A549 (cell line): Measurements from ENCODE around the gene TRPM5. TPM values are rescaled to one million over a fixed set of nuclear protein-coding genes. Genes with fewer than 3 reads are reported as not detected.

ENCODE experiments used
- ATAC-seq, 2 experiments: fragments of 200-7000 bp in 1 of 2; fragments of >200 bp in 1 of 2; cut with Nextera tagmentation in 1 of 2; cut with Tn5 transposase in 1 of 2; 3 replicates each; pipeline versions ENCODE4 v1.8.0 to v1.9.1; 2018 to 2020; ENCODE audit warnings: mild to moderate bottlenecking in 1 of 2, moderate library complexity in 1 of 2
- CTCF ChIA-PET: fragments of 300-600 bp; sonication (Branson Sonifier 250); formaldehyde crosslinking; extraction: SDS; loops from one replicate; lab custom pipeline; 2021; ENCODE audit warnings: antibody characterized with exemption, inconsistent platforms; lab: Yijun Ruan, JAX
- POLR2A ChIA-PET: fragments of 350-600 bp; formaldehyde crosslinking; extraction: SDS; loops from one replicate; lab custom pipeline; 2021; ENCODE audit warnings: antibody characterized with exemption, inconsistent platforms; lab: Yijun Ruan, JAX
- DNase-seq, 2 experiments: peaks; one replicate each; pipeline versions ENCODE4 v3.0.0 to v3.0.0-alpha.2; 2011 to 2016; ENCODE audit warnings: low read depth in 1 of 2, low spot score in 1 of 2
- FAIRE-seq: peaks from 2 replicates; lab custom pipeline; 2011; peaks lifted over from hg19 to GRCh38; lab: Jason Lieb, UNC
- H3K27ac ChIP-seq, 2 experiments: fragments of >200 bp; sonication (Bioruptor Twin); formaldehyde crosslinking; 3 replicates each; pipeline ENCODE4 v1.5.1; 2016 to 2017
- H3K4me1 ChIP-seq: fragments of >200 bp; sonication (Bioruptor Twin); formaldehyde crosslinking; 3 replicates; pipeline ENCODE4 v1.6.1; 2016
- H3K4me2 ChIP-seq: fragments of >200 bp; sonication (Bioruptor Twin); formaldehyde crosslinking; 3 replicates; pipeline ENCODE4 v1.6.1; 2016
- H3K4me3 ChIP-seq: fragments of >200 bp; sonication (Bioruptor Twin); formaldehyde crosslinking; 3 replicates; pipeline ENCODE4 v1.5.1; 2016
- H3K9me3 ChIP-seq: fragments of >200 bp; sonication (Bioruptor Twin); formaldehyde crosslinking; 3 replicates; pipeline ENCODE4 v1.6.1; 2016
- ATOH8 ChIP-seq: fragments of 250-450 bp; sonication (Bioruptor Pico); IDR thresholded peaks from 2 replicates; pipeline ENCODE4 v1.5.0; 2020; ENCODE audit warnings: low read depth, mild to moderate bottlenecking, moderate library complexity
- CBX2 ChIP-seq: fragments of 200-600 bp; sonication (generic); IDR thresholded peaks from 2 replicates; pipeline ENCODE4 v1.6.1; 2016; ENCODE audit warnings: low read depth, mild to moderate bottlenecking, borderline replicate concordance
- CHD2 ChIP-seq: fragments of 150-350 bp; IDR thresholded peaks from 2 replicates; pipeline ENCODE4 v1.6.1; 2014; ENCODE audit warnings: low read length; ENCODE audit not compliant: partially characterized antibody
- CHD4 ChIP-seq: fragments of 200-600 bp; sonication (generic); IDR thresholded peaks from 2 replicates; pipeline ENCODE4 v1.6.1; 2016; ENCODE audit warnings: antibody characterized with exemption, mild to moderate bottlenecking, borderline replicate concordance
- EP300 ChIP-seq, 2 experiments: fragments of >200 bp; sonication (Bioruptor Twin); formaldehyde crosslinking; IDR thresholded peaks; 2 replicates in 1 of 2; 3 replicates in 1 of 2; pipeline ENCODE4 v1.6.1; 2016 to 2017
- FOSB ChIP-seq: fragments of 250-450 bp; sonication (Bioruptor Pico); IDR thresholded peaks from 2 replicates; pipeline ENCODE4 v1.5.0; 2020; ENCODE audit warnings: mild to moderate bottlenecking, moderate library complexity
- FOSL2 ChIP-seq, 2 experiments: fragments of 450-650 bp in 1 of 2; fragments of >200 bp in 1 of 2; sonication (Bioruptor Twin) in 1 of 2; formaldehyde crosslinking; IDR thresholded peaks; 2 replicates each; pipeline versions ENCODE4 v1.5.0 to v1.6.1; 2016 to 2020; ENCODE audit warnings: mild to moderate bottlenecking in 1 of 2, moderate library complexity in 1 of 2
- GATA3 ChIP-seq: IDR thresholded peaks from 2 replicates; pipeline ENCODE4 v1.6.1; 2012; ENCODE audit warnings: borderline replicate concordance
- KDM5A ChIP-seq: fragments of 200-600 bp; sonication (generic); IDR thresholded peaks from 2 replicates; pipeline ENCODE4 v1.6.1; 2016; ENCODE audit warnings: antibody characterized with exemption, mild to moderate bottlenecking
- MAZ ChIP-seq: fragments of 150-350 bp; IDR thresholded peaks from 2 replicates; pipeline ENCODE4 v1.6.1; 2014; ENCODE audit warnings: antibody characterized with exemption, low read depth, low read length, borderline replicate concordance
- MYC ChIP-seq: IDR thresholded peaks from 2 replicates; pipeline ENCODE4 v1.6.1; 2012; ENCODE audit warnings: mild to moderate bottlenecking, inconsistent platforms, low read length, improper control_type of control experiment, borderline replicate concordance
- NR3C1 ChIP-seq: fragments of >200 bp; sonication (Bioruptor Twin); formaldehyde crosslinking; IDR thresholded peaks from 3 replicates; pipeline ENCODE4 v1.6.1; 2017
- POLR2A ChIP-seq: IDR thresholded peaks from 2 replicates; pipeline ENCODE4 v1.6.1; 2012; ENCODE audit warnings: mild to moderate bottlenecking, low read length
- RARB ChIP-seq: fragments of 250-450 bp; sonication (Bioruptor Pico); IDR thresholded peaks from 2 replicates; pipeline ENCODE4 v1.8.0; 2021; ENCODE audit warnings: mild to moderate bottlenecking, moderate library complexity
- RCOR1 ChIP-seq: fragments of 150-350 bp; IDR thresholded peaks from 2 replicates; pipeline ENCODE4 v1.6.1; 2014; ENCODE audit warnings: antibody characterized with exemption, low read length, low read depth
- REST ChIP-seq: fragments of 200-600 bp; sonication (generic); IDR thresholded peaks from 2 replicates; pipeline ENCODE4 v1.6.1; 2016; ENCODE audit warnings: antibody characterized with exemption, mild to moderate bottlenecking, moderate library complexity
- SMC3 ChIP-seq: fragments of >200 bp; sonication (Bioruptor Twin); formaldehyde crosslinking; IDR thresholded peaks from 3 replicates; pipeline ENCODE4 v1.6.1; 2018; ENCODE audit warnings: inconsistent platforms
- ZC3H11A ChIP-seq: fragments of 450-650 bp; IDR thresholded peaks from 2 replicates; pipeline ENCODE4 v1.6.1; 2014; ENCODE audit warnings: antibody characterized with exemption, mild to moderate bottlenecking
- WGBS: methylation state at CpG from one replicate; pipeline ENCODE4 v1.1.6; 2017; ENCODE audit errors: missing lambda C conversion rate; 5-methylcytosine and 5-hydroxymethylcytosine counted together
- polyA plus RNA-seq, 4 experiments: library from polyadenylated mRNA; depleted of rRNA in 3 of 4; stranded (reverse); fragments of >200 nt; fragmentation: RNase III in 1 of 4; extraction: RNeasy Plus Mini Kit Qiagen cat#74134 plus additional on column Dnase treatment in 1 of 4; gene quantifications; 2 replicates in 3 of 4; 3 replicates in 1 of 4; pipeline ENCODE4 v1.2.3, GENCODE V29; 2011 to 2017
- TF ChIP-seq, protein P1 (sequence below): fragments of 250-450 bp; sonication (Bioruptor Pico); IDR thresholded peaks from 2 replicates; pipeline ENCODE4 v1.5.0; 2021; ENCODE audit warnings: mild to moderate bottlenecking, moderate library complexity, borderline replicate concordance
- TF ChIP-seq, protein P2 (sequence below): IDR thresholded peaks from 2 replicates; pipeline ENCODE4 v1.6.1; 2012

The TRPM5 gene
- polyA plus RNA-seq, 2 of the 4 experiments (the other 2 are of a cell fraction), result not detected

- TF ChIP-seq REST, result no peak
Observed at GRCh38 chr11:2417856-2418692, 26.2 kb downstream of the TRPM5 start (continued).

DNA sequence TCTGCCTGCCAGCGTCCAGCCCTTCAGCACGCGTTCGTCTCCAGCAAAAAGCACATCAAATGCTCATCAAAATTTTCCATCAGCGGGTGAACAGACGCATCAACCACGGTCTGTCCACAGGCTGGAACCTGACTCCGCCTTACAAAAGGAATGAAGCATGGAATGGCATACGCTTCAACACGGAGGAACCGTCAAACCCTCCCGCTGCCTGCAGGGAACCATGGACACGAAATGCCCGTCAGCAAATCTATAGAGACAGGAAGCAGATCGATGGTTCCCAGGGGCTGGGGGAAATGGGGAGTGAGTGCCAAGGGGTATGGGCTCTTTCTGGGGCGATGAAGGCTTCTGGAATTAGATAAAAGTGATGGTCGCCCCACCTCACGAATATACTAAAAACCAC lies 27.5 kb downstream of the TRPM5 start:
- POLR2A ChIA-PET, result no interaction called here
- H3K4me3 ChIP-seq, result no peak overlapping the region
- TF ChIP-seq CHD2 (no peak), NR3C1 (no peak), CBX2 (no peak), RARB (CRISPR knock-in tag) (no peak), FOSB (CRISPR knock-in tag) (no peak), GATA3 (no peak), ZC3H11A (no peak)
- TF ChIP-seq, all 56 proteins: peak for 0
- CTCF ChIA-PET, result interaction anchor here (0.9 to 31.0 kb wide), 8 partner anchors 9 to 231 kb away, joined by 4 to 903 read pairs (median 99); partner anchors contain the start of genes C11orf21, TSPAN32 and TSSC4
- Histone ChIP-seq H3K4me2 (no peak overlapping the region), H3K9me3 (no peaks in the 10 kb centered on the region), H3K4me1 (no peaks in the 10 kb centered on the region), H3K27ac (no peak overlapping the region)
- 74% methylated on average over 18 of the region's 18 CpGs for WGBS
- no peak for ATAC-seq
- FAIRE-seq, result no peak
- DNase-seq, result no peak

DNA sequence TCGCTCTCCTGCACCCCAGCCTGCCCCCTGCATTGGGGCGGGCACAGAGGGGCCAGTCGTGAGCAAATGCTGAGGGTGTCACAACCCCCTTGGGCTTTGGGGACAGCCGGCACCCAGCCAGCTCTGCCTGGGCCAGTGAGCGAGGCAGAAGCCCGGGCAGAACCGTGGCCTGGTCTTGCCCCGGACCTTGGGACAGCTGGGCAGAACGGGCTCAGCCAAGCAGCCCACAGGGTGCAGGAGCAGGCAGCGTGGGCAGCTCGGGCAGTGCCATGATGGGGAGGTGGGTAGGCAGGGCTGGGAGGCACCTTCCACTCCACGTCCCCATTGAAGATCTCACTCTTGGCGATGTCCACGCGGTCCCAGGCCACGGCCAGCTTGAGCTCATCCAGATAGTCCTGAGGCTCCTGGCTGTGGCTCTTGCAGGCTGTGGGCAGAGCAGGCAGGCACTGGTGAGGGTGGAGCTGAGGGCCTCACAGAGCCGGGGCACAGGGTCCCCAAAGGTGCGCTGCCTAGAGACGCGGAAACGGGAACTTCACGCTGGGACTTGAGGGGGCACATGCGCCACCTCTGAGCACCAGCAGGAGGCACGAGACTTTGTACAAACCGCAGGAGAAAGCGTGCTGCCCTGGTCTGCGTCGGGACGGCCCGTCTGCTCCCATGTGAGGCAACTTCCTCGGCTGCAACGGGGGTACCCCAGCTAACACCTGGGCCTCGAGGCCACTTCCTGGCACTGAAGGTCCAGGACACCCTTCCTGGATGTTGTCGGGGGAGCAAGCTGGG lies 28.5 kb downstream of the TRPM5 start:
- CTCF ChIA-PET, result interaction anchor here (0.9 to 31.0 kb wide), 5 partner anchors 10 to 116 kb away, joined by 3 to 903 read pairs (median 4); partner anchors contain the start of genes C11orf21 and TSPAN32
- ATAC-seq, result no peak
- no peak for TF ChIP-seq SMC3
- TF ChIP-seq KDM5A, result no peak
- no peak for TF ChIP-seq ATOH8
- TF ChIP-seq FOSB (CRISPR knock-in tag), result no peak
- TF ChIP-seq, protein P1, sequence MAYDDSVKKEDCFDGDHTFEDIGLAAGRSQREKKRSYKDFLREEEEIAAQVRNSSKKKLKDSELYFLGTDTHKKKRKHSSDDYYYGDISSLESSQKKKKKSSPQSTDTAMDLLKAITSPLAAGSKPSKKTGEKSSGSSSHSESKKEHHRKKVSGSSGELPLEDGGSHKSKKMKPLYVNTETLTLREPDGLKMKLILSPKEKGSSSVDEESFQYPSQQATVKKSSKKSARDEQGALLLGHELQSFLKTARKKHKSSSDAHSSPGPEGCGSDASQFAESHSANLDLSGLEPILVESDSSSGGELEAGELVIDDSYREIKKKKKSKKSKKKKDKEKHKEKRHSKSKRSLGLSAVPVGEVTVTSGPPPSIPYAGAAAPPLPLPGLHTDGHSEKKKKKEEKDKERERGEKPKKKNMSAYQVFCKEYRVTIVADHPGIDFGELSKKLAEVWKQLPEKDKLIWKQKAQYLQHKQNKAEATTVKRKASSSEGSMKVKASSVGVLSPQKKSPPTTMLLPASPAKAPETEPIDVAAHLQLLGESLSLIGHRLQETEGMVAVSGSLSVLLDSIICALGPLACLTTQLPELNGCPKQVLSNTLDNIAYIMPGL (CRISPR knock-in tag), result no peak
- TF ChIP-seq EP300 (IDR thresholded peaks at IDR 0.05), result no peak
- TF ChIP-seq MAZ, result no peak
- no peak for TF ChIP-seq RCOR1
- TF ChIP-seq POLR2A, result no peak
- TF ChIP-seq CHD2, result no peak
- no peak for TF ChIP-seq MYC
- TF ChIP-seq CHD4, result no peak
- TF ChIP-seq FOSL2 (IDR thresholded peaks at IDR 0.05), result no peak
- no peak for TF ChIP-seq FOSL2 (CRISPR knock-in tag; IDR thresholded peaks at IDR 0.05)
- TF ChIP-seq, protein P2, sequence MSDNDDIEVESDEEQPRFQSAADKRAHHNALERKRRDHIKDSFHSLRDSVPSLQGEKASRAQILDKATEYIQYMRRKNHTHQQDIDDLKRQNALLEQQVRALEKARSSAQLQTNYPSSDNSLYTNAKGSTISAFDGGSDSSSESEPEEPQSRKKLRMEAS, result no peak
- TF ChIP-seq, all 56 proteins: peak for 0
- no peak overlapping the region for H3K27ac ChIP-seq
- H3K4me1 ChIP-seq, result no peaks in the 10 kb centered on the region
- no peak overlapping the region for H3K4me3 ChIP-seq
- DNase-seq, result no peak
- POLR2A ChIA-PET, result no interaction called here
- H3K4me2 ChIP-seq, result no peak overlapping the region
- 38% methylated on average over 25 of the region's 34 CpGs for WGBS
- FAIRE-seq, result no peak
- no peaks in the 10 kb centered on the region for H3K9me3 ChIP-seq
